K562 (cell line): ENCODE results near the gene SDR42E2. TPM values are rescaled to one million over a fixed set of nuclear protein-coding genes. Genes with fewer than 3 reads are reported as not detected.

Experiments used
- CCNT2 ChIP-seq: IDR thresholded peaks from 2 replicates; pipeline ENCODE4 v1.6.1; 2011; ENCODE audit warnings: borderline replicate concordance, low read depth, mild to moderate bottlenecking, moderate library complexity, mixed read lengths, low read length; ENCODE audit not compliant: insufficient read length; ENCODE audit errors: extremely low read depth
- EZH2 ChIP-seq: IDR thresholded peaks from 2 replicates; pipeline ENCODE4 v1.6.1; 2012; ENCODE audit warnings: low read depth, mild to moderate bottlenecking, inconsistent platforms, low read length, borderline replicate concordance
- GABPA ChIP-seq: fragments of 200-800 bp; sonication (Bioruptor generic); conservative IDR thresholded peaks from 2 replicates; pipeline ENCODE4 v1.6.1; 2016; ENCODE audit warnings: low read depth, missing genetic modification characterization, missing compliant biosample characterization
- JUNB ChIP-seq: fragments of 450-650 bp; formaldehyde crosslinking; conservative IDR thresholded peaks from 2 replicates; pipeline ENCODE4 v1.4.0; 2020; ENCODE audit warnings: mild to moderate bottlenecking
- L3MBTL2 ChIP-seq: fragments of 450-650 bp; IDR thresholded peaks from 2 replicates; pipeline ENCODE4 v1.6.1; 2016; ENCODE audit warnings: mild to moderate bottlenecking, moderate library complexity
- NCOR1 ChIP-seq: fragments of 450-650 bp; IDR thresholded peaks from 2 replicates; pipeline ENCODE4 v1.6.1; 2016; ENCODE audit warnings: mild to moderate bottlenecking, moderate library complexity
- NFIC ChIP-seq: fragments of 450-650 bp; IDR thresholded peaks from 2 replicates; pipeline ENCODE4 v1.6.1; 2017; ENCODE audit warnings: mild to moderate bottlenecking, inconsistent platforms
- NONO ChIP-seq, 2 experiments: fragments of 200-400 bp in 1 of 2; fragments of 450-650 bp in 1 of 2; formaldehyde crosslinking in 1 of 2; IDR thresholded peaks; 2 replicates each; pipeline ENCODE4 v1.6.1; 2017; ENCODE audit warnings: low read depth in 2 of 2, mild to moderate bottlenecking in 2 of 2, moderate library complexity in 2 of 2, low read length in 1 of 2
- PCBP2 ChIP-seq: fragments of 200-400 bp; formaldehyde crosslinking; IDR thresholded peaks from 2 replicates; pipeline ENCODE4 v1.6.1; 2018; ENCODE audit warnings: low read length, low read depth, mild to moderate bottlenecking, moderate library complexity; ENCODE audit not compliant: poor library complexity, severe bottlenecking
- PHTF2 ChIP-seq: fragments of 250-450 bp; sonication (Bioruptor Pico); IDR thresholded peaks from 2 replicates; pipeline ENCODE4 v1.5.0; 2021; ENCODE audit warnings: mild to moderate bottlenecking
- PPARD ChIP-seq: fragments of 250-450 bp; sonication (Bioruptor Pico); IDR thresholded peaks from 2 replicates; pipeline ENCODE4 v1.8.0; 2022; ENCODE audit warnings: inconsistent platforms, mild to moderate bottlenecking, moderate library complexity
- RBM39 ChIP-seq: fragments of 200-400 bp; formaldehyde crosslinking; optimal IDR thresholded peaks from 2 replicates; pipeline ENCODE3; 2018; ENCODE audit warnings: low read depth, low read length
- SMAD3 ChIP-seq: fragments of 450-650 bp; formaldehyde crosslinking; conservative IDR thresholded peaks from 2 replicates; pipeline ENCODE4 v1.4.0; 2020; ENCODE audit warnings: mild to moderate bottlenecking
- SMARCC2 ChIP-seq: fragments of 450-650 bp; IDR thresholded peaks from 2 replicates; pipeline ENCODE4 v1.6.1; 2017; ENCODE audit warnings: antibody characterized with exemption, moderate library complexity, mild to moderate bottlenecking, low read depth
- TAF15 ChIP-seq: fragments of 200-400 bp; formaldehyde crosslinking; IDR thresholded peaks from 2 replicates; pipeline ENCODE4 v1.6.1; 2017; ENCODE audit warnings: mild to moderate bottlenecking, low read depth, low read length, moderate library complexity
- TGIF2 ChIP-seq: sonication (generic); formaldehyde crosslinking; IDR thresholded peaks from 2 replicates; pipeline ENCODE4 v1.8.1; 2022; ENCODE audit warnings: mild to moderate bottlenecking, missing genetic modification reagents, moderate library complexity
- ZNF175 ChIP-seq: fragments of 200-800 bp; sonication (Bioruptor generic); IDR thresholded peaks from 2 replicates; pipeline ENCODE4 v1.6.1; 2016; ENCODE audit warnings: low read depth, mild to moderate bottlenecking, missing genetic modification characterization, missing compliant biosample characterization
- polyA plus RNA-seq, 8 experiments: library from polyadenylated mRNA; depleted of rRNA in 4 of 8; stranded (reverse) in 5 of 8; unstranded in 3 of 8; fragments of >200 nt; fragmentation: Nextera tagmentation in 2 of 8; fragmentation: Illumina TruSeq in 1 of 8; extraction: Ambion mirVana in 2 of 8; extraction: Trizol in 1 of 8; gene quantifications; 2 replicates each; pipeline versions ENCODE4 v1.2.1 to v1.2.3, GENCODE V29; 2011 to 2014; ENCODE audit warnings: inconsistent platforms in 1 of 8, missing spikeins in 1 of 8
- total RNA-seq, 7 experiments: library from RNA; depleted of rRNA in 6 of 7; stranded (reverse); fragments of >200 nt in 6 of 7; fragmentation: Illumina TruSeq in 2 of 7; extraction: Trizol in 2 of 7; gene quantifications; 2 replicates each; pipeline versions ENCODE4 v1.2.1 to v1.2.3, GENCODE V29; 2011 to 2021; ENCODE audit warnings: low replicate concordance in 1 of 7
- TF ChIP-seq, protein P1 (sequence below): fragments of 450-650 bp; formaldehyde crosslinking; IDR thresholded peaks from 2 replicates; pipeline ENCODE4 v1.4.0; 2022; ENCODE audit warnings: missing genetic modification characterization
- TF ChIP-seq, protein P2 (sequence below): sonication (generic); formaldehyde crosslinking; IDR thresholded peaks from 2 replicates; pipeline ENCODE4 v1.8.1; 2023; ENCODE audit warnings: mild to moderate bottlenecking, missing genetic modification reagents
- TF ChIP-seq, protein P3 (sequence below): fragments of 250-450 bp; sonication (Bioruptor Pico); IDR thresholded peaks from 2 replicates; pipeline ENCODE4 v1.9.0; 2021; ENCODE audit warnings: mild to moderate bottlenecking
- TF ChIP-seq, protein P4 (sequence below): fragments of 450-650 bp; conservative IDR thresholded peaks from 2 replicates; pipeline ENCODE4 v1.6.1; 2016; ENCODE audit warnings: missing genetic modification characterization, low read depth, mild to moderate bottlenecking, control low read depth, missing compliant biosample characterization
- TF ChIP-seq, protein P5 (sequence below): fragments of 450-650 bp; formaldehyde crosslinking; conservative IDR thresholded peaks from 2 replicates; pipeline ENCODE4 v1.4.0; 2022; ENCODE audit warnings: mild to moderate bottlenecking, missing genetic modification characterization

The SDR42E2 gene
- total and polyA plus RNA-seq, 9 of the 15 experiments (the other 6 are each of a cell fraction or from before 2014, with no cell fraction given): 0.03 to 0.07 (median 0.04) TPM; not detected in 4

DNA sequence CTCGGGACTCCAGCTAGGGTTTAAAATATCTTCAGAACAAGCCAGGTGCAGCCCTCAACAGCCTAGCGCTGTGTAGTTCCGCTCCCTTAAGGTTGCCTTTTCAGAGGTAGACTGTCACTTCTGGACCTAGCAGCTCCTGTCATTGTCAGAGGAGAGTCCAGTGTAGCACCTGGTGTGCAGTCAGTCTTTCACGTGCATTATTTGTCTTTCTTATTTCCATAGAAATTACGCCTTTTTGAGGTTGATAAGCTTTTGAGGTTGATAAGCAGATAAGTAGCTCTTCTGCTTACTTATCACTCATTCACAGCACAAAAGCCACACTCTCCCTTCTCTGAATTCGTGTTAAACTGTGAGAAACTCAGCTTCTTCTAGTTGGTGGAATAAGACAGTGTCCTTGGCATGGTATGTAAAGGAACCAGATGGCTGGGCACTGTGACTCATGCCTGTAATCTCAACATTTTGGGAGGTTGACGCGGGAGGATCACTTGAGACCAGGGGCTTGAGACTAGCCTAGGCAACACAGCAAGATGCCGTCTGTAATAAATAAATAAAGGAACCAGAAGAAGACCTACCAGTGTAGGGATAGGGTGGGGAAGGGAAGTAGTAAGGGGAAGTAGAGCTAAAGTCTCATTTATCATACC lies 54.0 kb downstream of the SDR42E2 start (continued):
- TF ChIP-seq PPARD (no peak), GABPA (no peak), EZH2 (no peak), TAF15 (no peak), NONO (IDR thresholded peaks at IDR 0.05; ENCODE audit: low read depth in 2 of 2, low read length in 1 of 2) (no peak; a peak in 1 of 4 replicates), SMAD3 (no peak), TGIF2 (CRISPR knock-in tag) (0 out of 2 replicates have a peak, but pooled peaks have one; percentile 23), PHTF2 (CRISPR knock-in tag) (no peak), PCBP2 (no peak), ZNF175 (no peak), RBM39 (no peak), SMARCC2 (peak; percentile 77), NCOR1 (peak; percentile 83), CCNT2 (no peak), L3MBTL2 (peak; percentile 33; the same call in 1 of the 2 replicates), JUNB (peak; percentile 55; the same call in 1 of the 2 replicates), NFIC (peak; percentile 75)
- TF ChIP-seq, protein P1, sequence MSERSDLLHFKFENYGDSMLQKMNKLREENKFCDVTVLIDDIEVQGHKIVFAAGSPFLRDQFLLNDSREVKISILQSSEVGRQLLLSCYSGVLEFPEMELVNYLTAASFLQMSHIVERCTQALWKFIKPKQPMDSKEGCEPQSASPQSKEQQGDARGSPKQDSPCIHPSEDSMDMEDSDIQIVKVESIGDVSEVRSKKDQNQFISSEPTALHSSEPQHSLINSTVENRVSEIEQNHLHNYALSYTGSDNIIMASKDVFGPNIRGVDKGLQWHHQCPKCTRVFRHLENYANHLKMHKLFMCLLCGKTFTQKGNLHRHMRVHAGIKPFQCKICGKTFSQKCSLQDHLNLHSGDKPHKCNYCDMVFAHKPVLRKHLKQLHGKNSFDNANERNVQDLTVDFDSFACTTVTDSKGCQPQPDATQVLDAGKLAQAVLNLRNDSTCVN (CRISPR knock-in tag): no peak
- TF ChIP-seq, protein P2, sequence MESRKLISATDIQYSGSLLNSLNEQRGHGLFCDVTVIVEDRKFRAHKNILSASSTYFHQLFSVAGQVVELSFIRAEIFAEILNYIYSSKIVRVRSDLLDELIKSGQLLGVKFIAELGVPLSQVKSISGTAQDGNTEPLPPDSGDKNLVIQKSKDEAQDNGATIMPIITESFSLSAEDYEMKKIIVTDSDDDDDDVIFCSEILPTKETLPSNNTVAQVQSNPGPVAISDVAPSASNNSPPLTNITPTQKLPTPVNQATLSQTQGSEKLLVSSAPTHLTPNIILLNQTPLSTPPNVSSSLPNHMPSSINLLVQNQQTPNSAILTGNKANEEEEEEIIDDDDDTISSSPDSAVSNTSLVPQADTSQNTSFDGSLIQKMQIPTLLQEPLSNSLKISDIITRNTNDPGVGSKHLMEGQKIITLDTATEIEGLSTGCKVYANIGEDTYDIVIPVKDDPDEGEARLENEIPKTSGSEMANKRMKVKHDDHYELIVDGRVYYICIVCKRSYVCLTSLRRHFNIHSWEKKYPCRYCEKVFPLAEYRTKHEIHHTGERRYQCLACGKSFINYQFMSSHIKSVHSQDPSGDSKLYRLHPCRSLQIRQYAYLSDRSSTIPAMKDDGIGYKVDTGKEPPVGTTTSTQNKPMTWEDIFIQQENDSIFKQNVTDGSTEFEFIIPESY: no peak
- TF ChIP-seq, protein P3, sequence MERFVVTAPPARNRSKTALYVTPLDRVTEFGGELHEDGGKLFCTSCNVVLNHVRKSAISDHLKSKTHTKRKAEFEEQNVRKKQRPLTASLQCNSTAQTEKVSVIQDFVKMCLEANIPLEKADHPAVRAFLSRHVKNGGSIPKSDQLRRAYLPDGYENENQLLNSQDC (CRISPR knock-in tag): no peak
- TF ChIP-seq, protein P4, sequence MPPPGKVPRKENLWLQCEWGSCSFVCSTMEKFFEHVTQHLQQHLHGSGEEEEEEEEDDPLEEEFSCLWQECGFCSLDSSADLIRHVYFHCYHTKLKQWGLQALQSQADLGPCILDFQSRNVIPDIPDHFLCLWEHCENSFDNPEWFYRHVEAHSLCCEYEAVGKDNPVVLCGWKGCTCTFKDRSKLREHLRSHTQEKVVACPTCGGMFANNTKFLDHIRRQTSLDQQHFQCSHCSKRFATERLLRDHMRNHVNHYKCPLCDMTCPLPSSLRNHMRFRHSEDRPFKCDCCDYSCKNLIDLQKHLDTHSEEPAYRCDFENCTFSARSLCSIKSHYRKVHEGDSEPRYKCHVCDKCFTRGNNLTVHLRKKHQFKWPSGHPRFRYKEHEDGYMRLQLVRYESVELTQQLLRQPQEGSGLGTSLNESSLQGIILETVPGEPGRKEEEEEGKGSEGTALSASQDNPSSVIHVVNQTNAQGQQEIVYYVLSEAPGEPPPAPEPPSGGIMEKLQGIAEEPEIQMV (tag): no peak
- TF ChIP-seq, protein P5, sequence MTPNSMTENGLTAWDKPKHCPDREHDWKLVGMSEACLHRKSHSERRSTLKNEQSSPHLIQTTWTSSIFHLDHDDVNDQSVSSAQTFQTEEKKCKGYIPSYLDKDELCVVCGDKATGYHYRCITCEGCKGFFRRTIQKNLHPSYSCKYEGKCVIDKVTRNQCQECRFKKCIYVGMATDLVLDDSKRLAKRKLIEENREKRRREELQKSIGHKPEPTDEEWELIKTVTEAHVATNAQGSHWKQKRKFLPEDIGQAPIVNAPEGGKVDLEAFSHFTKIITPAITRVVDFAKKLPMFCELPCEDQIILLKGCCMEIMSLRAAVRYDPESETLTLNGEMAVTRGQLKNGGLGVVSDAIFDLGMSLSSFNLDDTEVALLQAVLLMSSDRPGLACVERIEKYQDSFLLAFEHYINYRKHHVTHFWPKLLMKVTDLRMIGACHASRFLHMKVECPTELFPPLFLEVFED (CRISPR knock-in tag): 0 out of 2 replicates have a peak, but pooled peaks have one; percentile 32
